Measurements from ENCODE around the gene FANCF.
"Not testable (repeated sequence)": the region's sequence is repeated elsewhere in the genome, so short reads cannot be mapped to it uniquely, and the experiment has no call there.

FANCF gene

GRCh38 chr11:22625448-22626287, at the start of gene FANCF:
FANCF (minus strand) TSS chr11:22625823; CDS start chr11:22625810, 13 bp downstream.
- DNase-seq = peak; percentile 98 to 99

GRCh38 chr11:22674470-22675439, 49.1 kb upstream of the FANCF start:
- peak; percentile 82 for DNase-seq

- DNase-seq = no peak
Measured at GRCh38 chr11:22671751-22672150, 46.1 kb upstream of the FANCF start.

GRCh38 chr11:22670830-22671229, 45.2 kb upstream of the FANCF start:
- DNase-seq = peak; percentile 31 to 41

GRCh38 chr11:22669368-22669767, 43.7 kb upstream of the FANCF start:
- no peak for DNase-seq

- DNase-seq = no peak
Measured at GRCh38 chr11:22668005-22668796, 42.6 kb upstream of the FANCF start.

GRCh38 chr11:22666688-22667439, 41.2 kb upstream of the FANCF start:
- peak in 1 of 2 experiments; percentile 75 for DNase-seq

GRCh38 chr11:22666325-22666687, 40.7 kb upstream of the FANCF start, which contains the start of gene GAS2:
GAS2 (plus strand) TSS chr11:22666611; CDS start chr11:22674870, 8,259 bp downstream.
- no peak for DNase-seq

- DNase-seq = no peak
Measured at GRCh38 chr11:22659783-22660182, 34.2 kb upstream of the FANCF start.

GRCh38 chr11:22657101-22657694, 31.6 kb upstream of the FANCF start:
- peak in 1 of 2 experiments; percentile 37 for DNase-seq

- DNase-seq = no peak
Measured at GRCh38 chr11:22656130-22656529, 30.5 kb upstream of the FANCF start.

GRCh38 chr11:22652346-22652745, 26.7 kb upstream of the FANCF start:
- DNase-seq = not testable (repeated sequence)

GRCh38 chr11:22641559-22641958, 15.9 kb upstream of the FANCF start:
- DNase-seq = no peak

GRCh38 chr11:22640862-22641261, 15.2 kb upstream of the FANCF start:
- DNase-seq = no peak

- DNase-seq = no peak
Measured at GRCh38 chr11:22635689-22636088, 10.1 kb upstream of the FANCF start.

- no peak for DNase-seq
Measured at GRCh38 chr11:22634897-22635629, 9.4 kb upstream of the FANCF start.

- DNase-seq = no peak
Measured at GRCh38 chr11:22633354-22633902, 7.8 kb upstream of the FANCF start.

GRCh38 chr11:22627421-22627820, 1.8 kb upstream of the FANCF start:
- no peak for DNase-seq

GRCh38 chr11:22626573-22627239, 1.1 kb upstream of the FANCF start:
- no peak for DNase-seq

Data from NCI-H526 (cell line).